K562 (cell line): ENCODE results near the gene ADAM19. TPM values are rescaled to one million over a fixed set of nuclear protein-coding genes. Genes with fewer than 3 reads are reported as not detected.

ENCODE experiments used
- ATAC-seq: fragments of 200-7000 bp; cut with Tn5 transposase; 3 replicates; pipeline ENCODE4 v1.9.1; 2020; ENCODE audit warnings: moderate library complexity
- BruUV-seq: library from RNA; stranded (reverse); fragments of 400-500 nt; replicated peaks from 2 replicates; lab custom pipeline; 2021; lab: Mats Ljungman, UMichigan
- CTCF ChIA-PET: fragments of 300-600 bp; formaldehyde crosslinking; extraction: SDS; loops from one replicate; lab custom pipeline; 2021; ENCODE audit warnings: low intra/inter-chr PET ratio; lab: Yijun Ruan, JAX
- POLR2A ChIA-PET: fragments of 300-600, 350-650 bp; sonication (Branson Sonifier 250); formaldehyde crosslinking; extraction: SDS; loops from one replicate; lab custom pipeline; 2021; ENCODE audit warnings: antibody characterized with exemption, inconsistent platforms; lab: Yijun Ruan, JAX
- DNase-seq, 4 experiments: peaks; one replicate each; pipeline versions ENCODE4 v3.0.0 to v3.0.0-alpha.2; 2011 to 2018; ENCODE audit warnings: low spot score in 3 of 4, mixed read lengths in 3 of 4; ENCODE audit errors: extremely low read depth in 1 of 4
- FAIRE-seq: peaks from 2 replicates; lab custom pipeline; 2011; peaks lifted over from hg19 to GRCh38; lab: Jason Lieb, UNC
- H2AFZ ChIP-seq: 2 replicates; pipeline ENCODE4 v1.6.0; 2011; ENCODE audit warnings: low read depth, low read length, control low read depth, inconsistent platforms
- H3K27ac ChIP-seq: fragments of 200-600 bp; 3 replicates; pipeline ENCODE4 v1.8.0; 2011; ENCODE audit warnings: low read depth, mild to moderate bottlenecking, control low read depth, inconsistent platforms, low read length, moderate library complexity, mixed read lengths; ENCODE audit errors: extremely low read depth
- H3K27me3 ChIP-seq, 2 experiments: fragments of 300-600 bp in 1 of 2; 2 replicates in 1 of 2; 3 replicates in 1 of 2; pipeline versions ENCODE4 v1.6.0 to v1.8.0; 2011; ENCODE audit warnings: inconsistent platforms in 2 of 2, low read length in 2 of 2, mild to moderate bottlenecking in 1 of 2, mixed read lengths in 1 of 2, moderate library complexity in 1 of 2; ENCODE audit not compliant: control insufficient read depth in 2 of 2, insufficient read depth in 2 of 2
- H3K36me3 ChIP-seq: fragments of 300-600 bp; 3 replicates; pipeline ENCODE4 v1.8.0; 2011; ENCODE audit warnings: mild to moderate bottlenecking, low read length, inconsistent platforms; ENCODE audit not compliant: control insufficient read depth, insufficient read depth
- H3K4me1 ChIP-seq, 2 experiments: fragments of 200-600 bp in 1 of 2; replicated peaks in 1 of 2; 2 replicates in 1 of 2; 3 replicates in 1 of 2; pipeline versions ENCODE4 v1.5.1 to v1.8.0; 2011; ENCODE audit warnings: inconsistent platforms in 2 of 2, low read length in 2 of 2, mild to moderate bottlenecking in 1 of 2, mixed read lengths in 1 of 2, moderate library complexity in 1 of 2; ENCODE audit not compliant: control insufficient read depth in 2 of 2, insufficient read depth in 2 of 2
- H3K4me2 ChIP-seq: 2 replicates; pipeline ENCODE4 v1.6.1; 2011; ENCODE audit warnings: low read length, control low read depth, inconsistent platforms, mixed read lengths; ENCODE audit not compliant: insufficient read depth
- H3K4me3 ChIP-seq: fragments of 200-600 bp; sonication (generic), shearing (Covaris generic); 2 replicates; pipeline ENCODE4 v1.5.1; 2016; ENCODE audit warnings: control low read depth, inconsistent platforms
- H3K79me2 ChIP-seq: fragments of 200-600 bp; 3 replicates; pipeline ENCODE4 v1.8.0; 2011; ENCODE audit warnings: low read length, inconsistent platforms; ENCODE audit not compliant: control insufficient read depth, insufficient read depth
- H3K9ac ChIP-seq, 2 experiments: 2 replicates each; pipeline versions ENCODE4 v1.6.0 to v1.6.1; 2011; ENCODE audit warnings: low read depth in 2 of 2, low read length in 2 of 2, control low read depth in 1 of 2, inconsistent platforms in 1 of 2, mild to moderate bottlenecking in 1 of 2, mixed read lengths in 1 of 2; ENCODE audit not compliant: insufficient read depth in 1 of 2
- H3K9me1 ChIP-seq: one replicate; pipeline ENCODE4 v1.6.0; 2011; ENCODE audit warnings: inconsistent platforms, mild to moderate bottlenecking, low read length, moderate library complexity; ENCODE audit not compliant: control insufficient read depth, insufficient read depth
- H3K9me3 ChIP-seq: replicated peaks from 2 replicates; pipeline ENCODE4 v1.5.1; 2011; ENCODE audit warnings: low read depth, low read length, inconsistent platforms; ENCODE audit not compliant: control insufficient read depth, insufficient read depth
- H4K20me1 ChIP-seq: replicated peaks from 2 replicates; pipeline ENCODE4 v1.6.1; 2011; ENCODE audit warnings: low read length, inconsistent platforms, mixed read lengths; ENCODE audit not compliant: control insufficient read depth, insufficient read depth
- ATF4 ChIP-seq: fragments of 450-650 bp; formaldehyde crosslinking; IDR thresholded peaks from 2 replicates; pipeline ENCODE4 v1.4.0; 2022; ENCODE audit warnings: mild to moderate bottlenecking, moderate library complexity
- HSF4 ChIP-seq: fragments of 250-450 bp; sonication (Bioruptor Pico); IDR thresholded peaks from 2 replicates; pipeline ENCODE4 v2.1.2; 2022; ENCODE audit warnings: mild to moderate bottlenecking, moderate library complexity, borderline replicate concordance
- RBBP5 ChIP-seq: fragments of 200-600 bp; sonication (generic); IDR thresholded peaks from 2 replicates; pipeline ENCODE4 v1.6.1; 2012; ENCODE audit warnings: borderline replicate concordance, mild to moderate bottlenecking, low read length, control low read depth, inconsistent platforms; ENCODE audit not compliant: insufficient read depth, poor library complexity, severe bottlenecking
- USF1 ChIP-seq: sonication (generic); formaldehyde crosslinking; IDR thresholded peaks from 2 replicates; pipeline ENCODE4 v1.9.0; 2022; ENCODE audit warnings: mild to moderate bottlenecking, missing genetic modification reagents
- ZBTB26 ChIP-seq: fragments of 450-650 bp; formaldehyde crosslinking; IDR thresholded peaks from 2 replicates; pipeline ENCODE4 v1.4.0; 2022; ENCODE audit warnings: missing genetic modification characterization
- ZFP1 ChIP-seq: fragments of 450-650 bp; formaldehyde crosslinking; IDR thresholded peaks from 2 replicates; pipeline ENCODE4 v1.4.0; 2020; ENCODE audit warnings: mild to moderate bottlenecking, mixed read lengths
- ZNF143 ChIP-seq: sonication (generic); formaldehyde crosslinking; IDR thresholded peaks from 2 replicates; pipeline ENCODE4 v1.9.0; 2022; ENCODE audit warnings: mild to moderate bottlenecking, missing genetic modification reagents
- ZNF518B ChIP-seq: fragments of 250-450 bp; sonication (Bioruptor Pico); IDR thresholded peaks from 2 replicates; pipeline ENCODE4 v1.5.0; 2021; ENCODE audit warnings: mild to moderate bottlenecking, moderate library complexity
- WGBS: fragments of 100-300 bp; shearing (Covaris generic); methylation state at CpG from one replicate; pipeline ENCODE4 v1.1.6; 2016; ENCODE audit warnings: low coverage, mixed read lengths; ENCODE audit not compliant: insufficient coverage; ENCODE audit errors: missing lambda C conversion rate; 5-methylcytosine and 5-hydroxymethylcytosine counted together
- in situ Hi-C: fragments of 300-500 bp; cut with MboI; formaldehyde crosslinking; loops from 4 replicates; pipeline ENCODE4 v1.15.0; 2018; ENCODE audit warnings: inconsistent platforms, mixed read lengths
- intact Hi-C: fragments of 100-400 bp; cut with micrococcal nuclease; formaldehyde crosslinking; loops from 2 replicates; pipeline ENCODE4 v1.14.2; 2022
- polyA plus RNA-seq, 8 experiments: library from polyadenylated mRNA; depleted of rRNA in 4 of 8; stranded (reverse) in 5 of 8; unstranded in 3 of 8; fragments of >200 nt; fragmentation: Nextera tagmentation in 2 of 8; fragmentation: Illumina TruSeq in 1 of 8; extraction: Ambion mirVana in 2 of 8; extraction: Trizol in 1 of 8; gene quantifications; 2 replicates each; pipeline versions ENCODE4 v1.2.1 to v1.2.3, GENCODE V29; 2011 to 2014; ENCODE audit warnings: inconsistent platforms in 1 of 8, missing spikeins in 1 of 8
- total RNA-seq, 7 experiments: library from RNA; depleted of rRNA in 6 of 7; stranded (reverse); fragments of >200 nt in 6 of 7; fragmentation: Illumina TruSeq in 2 of 7; extraction: Trizol in 2 of 7; gene quantifications; 2 replicates each; pipeline versions ENCODE4 v1.2.1 to v1.2.3, GENCODE V29; 2011 to 2021; ENCODE audit warnings: low replicate concordance in 1 of 7

The ADAM19 gene
- total and polyA plus RNA-seq, 9 of the 15 experiments (the other 6 are each of a cell fraction or from before 2014, with no cell fraction given) = 0.11 to 1.1 (median 0.43) TPM

- intact Hi-C loops (no loop called here), in situ Hi-C loops (no loop called here)
- Histone ChIP-seq H4K20me1 (no peaks in the 10 kb centered on the region), H3K9me3 (no peaks in the 10 kb centered on the region), H3K36me3 (no peaks in the 10 kb centered on the region), H3K9ac (no peak overlapping the region), H3K27me3 (peaks cover 0 to 13% of the 10 kb centered on the region in 2 experiments; a peak in 4 of 5 replicates), H3K4me1 (no peaks in the 10 kb centered on the region; a peak in 1 of 5 replicates), H3K4me3 (no peak overlapping the region), H2AFZ (no peak overlapping the region), H3K9me1 (no peaks in the 10 kb centered on the region), H3K4me2 (no peak overlapping the region), H3K27ac (no peak overlapping the region), H3K79me2 (no peaks in the 10 kb centered on the region)
- ChIA-PET CTCF (no interaction called here), POLR2A (interaction anchor here (0.8 kb wide), 1 partner anchor 15 kb away, joined by 3 read pairs; no protein-coding TSS in a partner anchor)
- DNase-seq (no peak), FAIRE-seq (no peak), ATAC-seq (no peak)
- no TSS peak for BruUV-seq
- 24% methylated on average over 11 of the region's 11 CpGs for WGBS
- TF ChIP-seq HSF4 (CRISPR knock-in tag) (no peak), ZBTB26 (CRISPR knock-in tag) (no peak), USF1 (no peak), ZNF518B (CRISPR knock-in tag) (no peak), ATF4 (CRISPR knock-in tag) (no peak), ZFP1 (CRISPR knock-in tag) (no peak), RBBP5 (no peak), ZNF143 (CRISPR knock-in tag) (no peak)
Observed at GRCh38 chr5:157563373-157563928, 12.1 kb downstream of the ADAM19 start.
